ENCODE measurements around the gene HCN2.

DNA sequence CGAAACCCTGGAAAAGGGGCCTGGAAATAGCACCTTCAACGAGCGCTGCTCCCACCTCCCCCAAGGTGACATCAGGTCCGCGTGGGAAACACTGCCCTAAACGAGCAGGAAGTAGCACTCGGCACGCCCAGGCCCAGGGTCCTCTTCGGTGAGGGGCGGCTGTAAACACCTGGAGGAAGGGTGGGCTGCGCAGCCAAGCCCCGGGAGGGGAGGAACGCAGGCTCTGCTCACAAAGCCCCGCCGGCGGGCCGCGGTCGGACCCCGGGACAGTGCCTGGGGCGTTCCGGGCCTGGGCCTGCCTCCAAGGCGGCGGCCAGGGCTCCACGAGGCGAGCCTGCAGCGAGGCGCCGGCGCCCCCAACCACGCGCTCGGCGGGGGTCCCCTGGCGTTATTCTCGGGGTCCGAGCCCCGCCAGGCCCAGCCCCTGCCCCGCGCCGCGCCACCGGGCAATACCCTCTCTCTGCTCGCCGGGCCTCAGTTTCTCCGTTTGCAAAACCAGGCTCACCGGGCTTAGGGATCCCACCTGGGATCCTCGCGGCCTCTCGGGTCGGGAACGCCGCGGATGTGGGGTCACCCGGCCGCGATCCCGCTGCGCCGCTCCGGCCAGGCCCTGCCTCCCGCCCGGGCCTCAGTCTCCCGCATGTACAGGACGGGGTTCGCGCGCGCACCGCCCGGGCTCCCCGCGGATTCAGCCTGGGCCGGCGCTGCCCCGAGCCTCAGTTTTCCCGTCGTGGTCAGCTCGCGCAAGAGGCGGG, 72.7 kb downstream of the HCN2 start:
- TF ChIP-seq POLR2A (IDR thresholded peaks at IDR 0.05) (no peak), POLR2AphosphoS5 (IDR thresholded peaks at IDR 0.05) (no peak)
- TF ChIP-seq, protein P1, sequence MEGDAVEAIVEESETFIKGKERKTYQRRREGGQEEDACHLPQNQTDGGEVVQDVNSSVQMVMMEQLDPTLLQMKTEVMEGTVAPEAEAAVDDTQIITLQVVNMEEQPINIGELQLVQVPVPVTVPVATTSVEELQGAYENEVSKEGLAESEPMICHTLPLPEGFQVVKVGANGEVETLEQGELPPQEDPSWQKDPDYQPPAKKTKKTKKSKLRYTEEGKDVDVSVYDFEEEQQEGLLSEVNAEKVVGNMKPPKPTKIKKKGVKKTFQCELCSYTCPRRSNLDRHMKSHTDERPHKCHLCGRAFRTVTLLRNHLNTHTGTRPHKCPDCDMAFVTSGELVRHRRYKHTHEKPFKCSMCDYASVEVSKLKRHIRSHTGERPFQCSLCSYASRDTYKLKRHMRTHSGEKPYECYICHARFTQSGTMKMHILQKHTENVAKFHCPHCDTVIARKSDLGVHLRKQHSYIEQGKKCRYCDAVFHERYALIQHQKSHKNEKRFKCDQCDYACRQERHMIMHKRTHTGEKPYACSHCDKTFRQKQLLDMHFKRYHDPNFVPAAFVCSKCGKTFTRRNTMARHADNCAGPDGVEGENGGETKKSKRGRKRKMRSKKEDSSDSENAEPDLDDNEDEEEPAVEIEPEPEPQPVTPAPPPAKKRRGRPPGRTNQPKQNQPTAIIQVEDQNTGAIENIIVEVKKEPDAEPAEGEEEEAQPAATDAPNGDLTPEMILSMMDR (IDR thresholded peaks at IDR 0.05): no peak

All from breast epithelium (tissue), 3 donors.